GM12874 (cell line): ENCODE data around the gene DYRK2.

ENCODE experiments used
- CTCF ChIP-seq: IDR thresholded peaks from 2 replicates; pipeline ENCODE4 v1.5.1; 2011; ENCODE audit warnings: low read depth, mild to moderate bottlenecking, control low read depth, low read length, moderate library complexity; ENCODE audit not compliant: insufficient read depth

The DYRK2 gene

GRCh38 chr12:67705394-67706370 is 57.1 kb downstream of the DYRK2 start:
- TF ChIP-seq CTCF = no peak

- TF ChIP-seq CTCF = no peak
Observed at GRCh38 chr12:67709367-67709954, 60.9 kb downstream of the DYRK2 start.

GRCh38 chr12:67710582-67710981 is 62.0 kb downstream of the DYRK2 start:
- TF ChIP-seq CTCF = no peak

- no peak for TF ChIP-seq CTCF
Observed at GRCh38 chr12:67712011-67712410, 63.5 kb downstream of the DYRK2 start.

- no peak for TF ChIP-seq CTCF
Observed at GRCh38 chr12:67714648-67715047, 66.1 kb downstream of the DYRK2 start.
